GM13977 (cell line): ENCODE measurements around the gene CDKL4.
"Not testable (repeated sequence)": the region's sequence is repeated elsewhere in the genome, so short reads cannot be mapped to it uniquely, and the experiment has no call there.

Experiments
- DNase-seq: peaks from one replicate; pipeline ENCODE4 v3.0.0; 2012; ENCODE audit warnings: low spot score
- CTCF ChIP-seq: IDR thresholded peaks from 2 replicates; pipeline ENCODE4 v1.5.1; 2012; ENCODE audit warnings: mild to moderate bottlenecking, control low read depth; ENCODE audit not compliant: insufficient read depth; ENCODE audit errors: extremely low read depth, missing control alignments
- in situ Hi-C: fragments of 300-500 bp; cut with MboI; formaldehyde crosslinking; loops from one replicate; pipeline ENCODE4 v1.12.0; 2022; ENCODE audit warnings: low sequenced_read_pairs, low pct_unique_long_range_greater_than_20kb, mixed read lengths, inconsistent platforms; ENCODE audit not compliant: unreplicated experiment

Gene CDKL4

GRCh38 chr2:39175026-39175812 is 68.6 kb downstream of the CDKL4 start:
- no peak for DNase-seq
- no peak for TF ChIP-seq CTCF
- in situ Hi-C loops, result no loop called here

- DNase-seq, result no peak
- TF ChIP-seq CTCF, result no peak
- in situ Hi-C loops, result no loop called here
Observed at GRCh38 chr2:39174022-39174421, 69.7 kb downstream of the CDKL4 start.

GRCh38 chr2:39172047-39172706 is 71.6 kb downstream of the CDKL4 start:
- in situ Hi-C loops, result not testable (repeated sequence)

DNA sequence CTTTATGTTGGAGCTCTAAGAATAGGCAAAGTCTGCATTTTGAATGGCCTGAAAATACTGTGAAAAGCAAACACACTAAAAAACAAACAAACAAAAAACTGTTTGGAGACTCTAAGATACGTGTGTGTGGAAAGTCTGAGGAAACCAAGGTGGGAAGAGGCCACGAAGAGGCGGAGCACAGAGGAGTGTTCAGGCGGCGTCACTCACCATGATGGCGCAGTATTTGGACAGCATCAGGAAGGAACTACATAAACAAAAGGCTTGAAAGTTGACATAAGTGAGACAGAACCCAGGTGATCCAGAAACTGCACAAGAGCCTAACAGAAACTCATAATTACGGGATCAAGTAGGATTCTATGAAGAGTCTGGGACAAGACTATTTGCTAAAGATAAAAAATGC is 72.1 kb downstream of the CDKL4 start:
- no peak for TF ChIP-seq CTCF
- DNase-seq, result no peak
- in situ Hi-C loops, result no loop called here

More at GRCh38 chr2:39172047-39172706, 71.6 kb downstream of the CDKL4 start:
- not testable (repeated sequence) for DNase-seq

- no peak for DNase-seq
- TF ChIP-seq CTCF, result no peak
- in situ Hi-C loops, result no loop called here
Observed at GRCh38 chr2:39164089-39164488, 79.7 kb downstream of the CDKL4 start.

DNA sequence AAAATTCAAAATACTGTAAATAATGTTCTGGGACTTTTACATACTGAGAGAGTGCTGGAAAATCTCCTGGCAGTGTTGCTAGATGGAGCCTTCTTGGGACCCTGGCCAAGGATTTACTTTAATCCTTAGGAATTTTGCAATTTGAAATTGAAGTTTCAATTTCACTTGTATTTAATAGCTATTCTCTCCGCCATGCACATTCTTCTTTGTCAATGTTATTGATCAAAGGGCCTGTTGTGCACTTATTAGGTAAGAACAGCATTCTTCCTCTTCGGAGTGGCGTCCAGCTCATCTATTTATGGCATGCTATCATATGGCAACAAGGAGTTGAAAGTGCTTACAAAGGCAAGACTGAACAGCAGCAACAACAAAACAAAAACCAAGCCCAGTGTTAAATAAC is 82.8 kb downstream of the CDKL4 start:
- no peak for TF ChIP-seq CTCF
- in situ Hi-C loops, result no loop called here
- DNase-seq, result no peak

GRCh38 chr2:39159283-39159682 is 84.5 kb downstream of the CDKL4 start:
- in situ Hi-C loops, result no loop called here
- no peak for TF ChIP-seq CTCF
- DNase-seq, result no peak
